ENCODE results near the gene CDH23.

Gene CDH23

GRCh38 chr10:71852355-71852937 is 455.7 kb downstream of the CDH23 start:
- no peak for TF ChIP-seq CTCF (IDR thresholded peaks at IDR 0.05)
- H3K27ac Mint-ChIP-seq = no peak overlapping the region
- peaks cover 43% of the 10 kb centered on the region for H3K4me1 Mint-ChIP-seq
- H3K4me3 Mint-ChIP-seq = no peak overlapping the region
- DNase-seq = no peak
- peaks cover 15% of the 10 kb centered on the region for H3K36me3 Mint-ChIP-seq (ENCODE audit: low read depth)
- H3K27me3 Mint-ChIP-seq (ENCODE audit: low read depth, poor library complexity) = peaks cover 2% of the 10 kb centered on the region
- no peaks in the 10 kb centered on the region for H3K9me3 Mint-ChIP-seq

GRCh38 chr10:71854031-71854430 is 457.3 kb downstream of the CDH23 start:
- Mint-ChIP-seq H3K4me3 (no peak overlapping the region), H3K27me3 (ENCODE audit: low read depth, poor library complexity) (peaks cover 5% of the 10 kb centered on the region), H3K36me3 (ENCODE audit: low read depth) (peaks cover under 1% of the 10 kb centered on the region), H3K9me3 (no peaks in the 10 kb centered on the region), H3K27ac (peak overlapping the region; percentile 14), H3K4me1 (peaks cover 27% of the 10 kb centered on the region)
- no peak for DNase-seq
- TF ChIP-seq CTCF (IDR thresholded peaks at IDR 0.05) = no peak

GRCh38 chr10:71856619-71857018 is 459.9 kb downstream of the CDH23 start:
- no peak overlapping the region for H3K27ac Mint-ChIP-seq
- no peaks in the 10 kb centered on the region for H3K36me3 Mint-ChIP-seq (ENCODE audit: low read depth)
- peaks cover 19% of the 10 kb centered on the region for H3K4me1 Mint-ChIP-seq
- DNase-seq = no peak
- H3K4me3 Mint-ChIP-seq = no peak overlapping the region
- no peaks in the 10 kb centered on the region for H3K9me3 Mint-ChIP-seq
- no peak for TF ChIP-seq CTCF (IDR thresholded peaks at IDR 0.05)
- H3K27me3 Mint-ChIP-seq (ENCODE audit: low read depth, poor library complexity) = peaks cover 2% of the 10 kb centered on the region

- TF ChIP-seq CTCF (IDR thresholded peaks at IDR 0.05) = no peak
- H3K36me3 Mint-ChIP-seq (ENCODE audit: low read depth) = no peaks in the 10 kb centered on the region
- no peak overlapping the region for H3K4me3 Mint-ChIP-seq
- H3K27me3 Mint-ChIP-seq (ENCODE audit: low read depth, poor library complexity) = peaks cover 2% of the 10 kb centered on the region
- H3K27ac Mint-ChIP-seq = peak overlapping the region; percentile 3
- peaks cover 12% of the 10 kb centered on the region for H3K4me1 Mint-ChIP-seq
- no peak for DNase-seq
- H3K9me3 Mint-ChIP-seq = no peaks in the 10 kb centered on the region
Observed at GRCh38 chr10:71857934-71858890, 461.5 kb downstream of the CDH23 start.

- no peak overlapping the region for H3K4me3 Mint-ChIP-seq
Observed at GRCh38 chr10:71860243-71861029, 463.7 kb downstream of the CDH23 start.

More at GRCh38 chr10:71860243-71861029, 463.7 kb downstream of the CDH23 start:
- peaks cover 17% of the 10 kb centered on the region for H3K4me1 Mint-ChIP-seq
- no peaks in the 10 kb centered on the region for H3K36me3 Mint-ChIP-seq (ENCODE audit: low read depth)
- H3K9me3 Mint-ChIP-seq = no peaks in the 10 kb centered on the region
- TF ChIP-seq CTCF (IDR thresholded peaks at IDR 0.05) = no peak
- peak overlapping the region; percentile 98 for H3K27ac Mint-ChIP-seq
- H3K27me3 Mint-ChIP-seq (ENCODE audit: low read depth, poor library complexity) = peaks cover 2% of the 10 kb centered on the region
- DNase-seq = peak; percentile 51
